Calu3 (cell line): ENCODE results near the gene OR1F1. TPM values are rescaled to one million over a fixed set of nuclear protein-coding genes. Genes with fewer than 3 reads are reported as not detected.
A peak's percentile ranks its signal among the peaks of the same experiment; 100 is the strongest.

ENCODE experiments used
- BruUV-seq: library from RNA; stranded (reverse); fragments of 400-500 nt; replicated peaks from 2 replicates; lab custom pipeline; 2021; lab: Mats Ljungman, UMichigan
- CTCF ChIA-PET: fragments of 300-600 bp; sonication (Branson Sonifier 250); formaldehyde crosslinking; loops from one replicate; lab custom pipeline; 2022; ENCODE audit warnings: antibody characterized with exemption; lab: Charles Lee
- DNase-seq: peaks from one replicate; pipeline ENCODE4 v3.0.0; 2022
- H3K27ac Mint-ChIP-seq: one replicate; pipeline ENCODE4 v1.8.0; 2022; ENCODE audit warnings: mixed read lengths; ENCODE audit not compliant: unreplicated experiment
- H3K27me3 Mint-ChIP-seq: one replicate; pipeline ENCODE4 v1.8.0; 2022; ENCODE audit warnings: mixed read lengths; ENCODE audit not compliant: unreplicated experiment
- H3K36me3 Mint-ChIP-seq: one replicate; pipeline ENCODE4 v1.8.0; 2022; ENCODE audit warnings: mild to moderate bottlenecking, moderate library complexity, mixed read lengths; ENCODE audit not compliant: insufficient read depth, unreplicated experiment
- H3K4me1 Mint-ChIP-seq: one replicate; pipeline ENCODE4 v1.8.0; 2022; ENCODE audit warnings: mild to moderate bottlenecking, low read depth, mixed read lengths; ENCODE audit not compliant: unreplicated experiment
- H3K4me3 Mint-ChIP-seq: one replicate; pipeline ENCODE4 v1.8.0; 2022; ENCODE audit warnings: mild to moderate bottlenecking, low read depth, moderate library complexity, mixed read lengths; ENCODE audit not compliant: unreplicated experiment
- H3K9me3 Mint-ChIP-seq: one replicate; pipeline ENCODE4 v1.8.0; 2022; ENCODE audit warnings: low read depth, mixed read lengths; ENCODE audit not compliant: unreplicated experiment
- intact Hi-C: fragments of 100-400 bp; cut with micrococcal nuclease; formaldehyde crosslinking; loops from one replicate; pipeline ENCODE4 v1.10.0; 2022; ENCODE audit not compliant: unreplicated experiment
- total RNA-seq: library from RNA; stranded (reverse); gene quantifications from 2 replicates; pipeline ENCODE4 v1.2.3, GENCODE V29; 2022
- TF ChIP-seq, protein P1 (sequence below): fragments of 200-600 bp; IDR thresholded peaks from one replicate; pipeline ENCODE4 v1.8.0; 2022; ENCODE audit warnings: antibody characterized with exemption; ENCODE audit not compliant: unreplicated experiment

OR1F1 gene
- total RNA-seq, 1 experiment from 2014 or later, result 0.40 TPM

DNA sequence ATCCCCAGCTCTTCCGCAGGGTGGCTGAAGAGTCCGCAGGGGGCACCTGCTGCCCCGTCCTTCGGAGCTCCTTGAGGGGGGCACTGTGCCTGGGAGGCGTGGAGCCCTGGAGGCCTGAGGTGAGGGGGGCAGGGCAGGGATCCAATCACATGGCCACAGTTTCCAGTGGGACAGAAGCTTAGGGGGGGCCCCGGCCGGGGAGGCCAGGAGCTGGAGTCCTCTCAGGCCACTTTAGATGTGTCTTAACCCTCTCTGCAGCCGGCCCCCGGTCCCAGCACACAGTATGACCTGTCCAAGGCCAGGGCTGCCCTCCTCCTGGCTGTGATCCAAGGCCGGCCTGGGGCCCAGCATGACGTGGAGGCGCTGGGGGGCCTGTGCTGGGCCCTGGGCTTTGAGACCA lies 42.3 kb upstream of the OR1F1 start:
- Mint-ChIP-seq H3K27ac (no peak overlapping the region), H3K4me1 (no peaks in the 10 kb centered on the region), H3K4me3 (no peak overlapping the region), H3K36me3 (peaks cover 35% of the 10 kb centered on the region), H3K9me3 (no peaks in the 10 kb centered on the region), H3K27me3 (peaks cover 26% of the 10 kb centered on the region)
- TF ChIP-seq, protein P1, sequence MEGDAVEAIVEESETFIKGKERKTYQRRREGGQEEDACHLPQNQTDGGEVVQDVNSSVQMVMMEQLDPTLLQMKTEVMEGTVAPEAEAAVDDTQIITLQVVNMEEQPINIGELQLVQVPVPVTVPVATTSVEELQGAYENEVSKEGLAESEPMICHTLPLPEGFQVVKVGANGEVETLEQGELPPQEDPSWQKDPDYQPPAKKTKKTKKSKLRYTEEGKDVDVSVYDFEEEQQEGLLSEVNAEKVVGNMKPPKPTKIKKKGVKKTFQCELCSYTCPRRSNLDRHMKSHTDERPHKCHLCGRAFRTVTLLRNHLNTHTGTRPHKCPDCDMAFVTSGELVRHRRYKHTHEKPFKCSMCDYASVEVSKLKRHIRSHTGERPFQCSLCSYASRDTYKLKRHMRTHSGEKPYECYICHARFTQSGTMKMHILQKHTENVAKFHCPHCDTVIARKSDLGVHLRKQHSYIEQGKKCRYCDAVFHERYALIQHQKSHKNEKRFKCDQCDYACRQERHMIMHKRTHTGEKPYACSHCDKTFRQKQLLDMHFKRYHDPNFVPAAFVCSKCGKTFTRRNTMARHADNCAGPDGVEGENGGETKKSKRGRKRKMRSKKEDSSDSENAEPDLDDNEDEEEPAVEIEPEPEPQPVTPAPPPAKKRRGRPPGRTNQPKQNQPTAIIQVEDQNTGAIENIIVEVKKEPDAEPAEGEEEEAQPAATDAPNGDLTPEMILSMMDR, result no peak
- DNase-seq, result no peak
- BruUV-seq, result no TSS peak
- intact Hi-C loops, result no loop called here
- CTCF ChIA-PET, result no interaction called here

DNA sequence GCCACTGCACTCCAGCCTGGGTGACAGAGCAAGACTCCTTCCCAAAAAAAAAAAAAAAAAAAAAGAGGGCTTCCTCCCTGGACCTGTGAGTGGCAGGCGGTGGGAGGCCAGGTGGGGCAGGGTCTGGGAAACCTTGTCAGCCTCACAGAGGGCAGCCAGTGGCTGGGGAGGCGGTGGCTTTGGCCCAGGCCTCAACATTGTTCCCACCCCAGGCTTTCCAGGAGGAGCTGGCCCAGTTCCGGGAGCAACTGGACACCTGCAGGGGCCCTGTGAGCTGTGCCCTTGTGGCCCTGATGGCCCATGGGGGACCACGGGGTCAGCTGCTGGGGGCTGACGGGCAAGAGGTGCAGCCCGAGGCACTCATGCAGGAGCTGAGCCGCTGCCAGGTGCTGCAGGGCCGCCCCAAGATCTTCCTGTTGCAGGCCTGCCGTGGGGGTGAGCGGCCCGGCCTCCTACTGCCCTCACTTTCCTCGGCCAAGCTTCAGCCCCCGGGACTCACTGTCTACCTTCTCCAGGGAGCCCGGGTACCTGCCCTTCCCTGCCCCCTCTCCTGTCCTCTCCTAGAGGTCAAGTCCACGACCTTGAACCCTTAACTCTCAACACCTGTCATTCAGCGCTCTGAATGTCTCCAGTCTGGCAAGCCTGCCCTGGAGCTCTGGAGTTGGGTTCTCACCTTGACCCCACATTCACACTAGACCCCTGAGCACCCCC lies 40.8 kb upstream of the OR1F1 start:
- Mint-ChIP-seq H3K36me3 (peaks cover 39% of the 10 kb centered on the region), H3K4me1 (peaks cover 5% of the 10 kb centered on the region), H3K27me3 (peaks cover 26% of the 10 kb centered on the region), H3K4me3 (no peak overlapping the region), H3K27ac (no peak overlapping the region), H3K9me3 (no peaks in the 10 kb centered on the region)
- no TSS peak for BruUV-seq
- CTCF ChIA-PET, result no interaction called here
- TF ChIP-seq, protein P1, result no peak
- DNase-seq, result no peak
- intact Hi-C loops, result no loop called here

DNA sequence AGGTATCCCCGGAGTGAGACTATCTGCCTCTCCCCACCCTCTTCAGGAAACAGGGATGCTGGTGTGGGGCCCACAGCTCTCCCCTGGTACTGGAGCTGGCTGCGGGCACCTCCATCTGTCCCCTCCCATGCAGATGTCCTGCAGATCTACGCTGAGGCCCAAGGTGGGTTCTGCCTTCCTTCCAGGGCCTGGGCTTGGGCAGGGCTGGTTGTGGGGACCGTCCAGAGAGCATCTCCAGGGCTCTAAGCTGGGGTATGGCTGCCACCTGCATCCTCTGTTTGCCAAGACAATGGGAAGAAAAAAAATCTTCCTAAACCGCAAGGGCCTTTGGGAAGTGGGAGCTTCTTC lies 40.3 kb upstream of the OR1F1 start:
- DNase-seq, result no peak
- Mint-ChIP-seq H3K27ac (no peak overlapping the region), H3K4me3 (no peak overlapping the region), H3K9me3 (no peaks in the 10 kb centered on the region), H3K4me1 (peaks cover 10% of the 10 kb centered on the region), H3K27me3 (peaks cover 26% of the 10 kb centered on the region), H3K36me3 (peaks cover 39% of the 10 kb centered on the region)
- intact Hi-C loops, result no loop called here
- BruUV-seq, result no TSS peak
- CTCF ChIA-PET, result interaction anchor here (0.6 kb wide), 1 partner anchor 11 kb away, joined by 6 read pairs; no protein-coding TSS in a partner anchor
- TF ChIP-seq, protein P1, result no peak

GRCh38 chr16:3148256-3149192 lies 39.5 kb upstream of the OR1F1 start:
- no peaks in the 10 kb centered on the region for H3K9me3 Mint-ChIP-seq
- H3K36me3 Mint-ChIP-seq, result peaks cover 42% of the 10 kb centered on the region
- H3K27ac Mint-ChIP-seq, result peak overlapping the region; percentile 39
- BruUV-seq, result no TSS peak
- CTCF ChIA-PET, result interaction anchor here (0.6 to 2.4 kb wide), 5 partner anchors 9 to 119 kb away, joined by 5 to 23 read pairs (median 7); partner anchors contain the start of gene ZNF213
- DNase-seq, result no peak
- intact Hi-C loops, result no loop called here
- peaks cover 14% of the 10 kb centered on the region for H3K4me1 Mint-ChIP-seq
- TF ChIP-seq, protein P1, result no peak
- peaks cover 23% of the 10 kb centered on the region for H3K27me3 Mint-ChIP-seq
- peak overlapping the region; percentile 89 for H3K4me3 Mint-ChIP-seq
